Measurements from ENCODE around the gene ST6GAL1. TPM values are rescaled to one million over a fixed set of nuclear protein-coding genes. Genes with fewer than 3 reads are reported as not detected.

The ST6GAL1 gene
- total and polyA plus RNA-seq, 2 of the 13 experiments (the other 11 are each of a cell fraction or from before 2014, with no cell fraction given): 79.9 to 164 TPM

- TF ChIP-seq LBX2 (CRISPR knock-in tag; IDR thresholded peaks at IDR 0.05; ENCODE audit: borderline replicate concordance) (no peak), ZSCAN9 (CRISPR knock-in tag; IDR thresholded peaks at IDR 0.05; ENCODE audit: borderline replicate concordance) (peak; percentile 91), RBM22 (optimal IDR thresholded peaks at IDR 0.05; ENCODE audit: low read length) (no peak), ATF1 (CRISPR knock-in tag; IDR thresholded peaks at IDR 0.05) (0 out of 2 replicates have a peak, but pooled peaks have one; percentile 34), E2F2 (CRISPR knock-in tag; IDR thresholded peaks at IDR 0.05; ENCODE audit: borderline replicate concordance) (no peak), PCBP2 (optimal IDR thresholded peaks at IDR 0.05; ENCODE audit: low read depth, low read length, poor library complexity, severe bottlenecking) (no peak), IKZF5 (CRISPR knock-in tag; IDR thresholded peaks at IDR 0.05) (no peak), MYC (CRISPR knock-in tag; IDR thresholded peaks at IDR 0.05; ENCODE audit: borderline replicate concordance) (peak; percentile 44; the same call in 1 of the 2 replicates), ZBTB34 (CRISPR knock-in tag; IDR thresholded peaks at IDR 0.05) (peak; percentile 70; the same call in 1 of the 2 replicates), NPAS2 (CRISPR knock-in tag; IDR thresholded peaks at IDR 0.05; ENCODE audit: borderline replicate concordance) (no peak), ZNF556 (CRISPR knock-in tag; IDR thresholded peaks at IDR 0.05; ENCODE audit: borderline replicate concordance) (peak; percentile 63; the same call in 1 of the 2 replicates), ZNF124 (CRISPR knock-in tag; IDR thresholded peaks at IDR 0.05) (peak; percentile 96; the same call in 1 of the 2 replicates), ZFP36L1 (CRISPR knock-in tag; IDR thresholded peaks at IDR 0.05) (peak; percentile 70; the same call in 1 of the 2 replicates), TEAD3 (CRISPR knock-in tag; optimal IDR thresholded peaks at IDR 0.05; ENCODE audit: borderline replicate concordance) (peak; percentile 89), SETDB1 (CRISPR knock-in tag; IDR thresholded peaks at IDR 0.05; ENCODE audit: borderline replicate concordance) (no peak), ZNF589 (CRISPR knock-in tag; conservative IDR thresholded peaks at IDR 0.05) (0 out of 2 replicates have a peak, but pooled peaks have one; percentile 52), NFE2L1 (CRISPR knock-in tag; IDR thresholded peaks at IDR 0.05; ENCODE audit: borderline replicate concordance) (no peak), TEAD2 (CRISPR knock-in tag; IDR thresholded peaks at IDR 0.05) (no peak), SALL1 (CRISPR knock-in tag; IDR thresholded peaks at IDR 0.05) (peak; percentile 96), JUND (CRISPR knock-in tag; IDR thresholded peaks at IDR 0.05) (no peak), ZBTB46 (CRISPR knock-in tag; IDR thresholded peaks at IDR 0.05; ENCODE audit: borderline replicate concordance) (no peak), ZNF678 (CRISPR knock-in tag; IDR thresholded peaks at IDR 0.05) (no peak), BRD4 (CRISPR knock-in tag; IDR thresholded peaks at IDR 0.05) (no peak), NFE2 (CRISPR knock-in tag; IDR thresholded peaks at IDR 0.05) (no peak), CBX1 (IDR thresholded peaks at IDR 0.05; ENCODE audit: low read depth) (no peak), ZNF530 (CRISPR knock-in tag; IDR thresholded peaks at IDR 0.05; ENCODE audit: low read depth) (no peak)
These were observed 44.5 kb downstream of the ST6GAL1 start (continued) for GRCh38 chr3:186974824-186975313.

Measured in HepG2 (cell line).